GM10248 (cell line): ENCODE measurements around the gene DNAH1.

Experiments used
- CTCF ChIA-PET: fragments of 300-600 bp; sonication (Branson Sonifier 250); formaldehyde crosslinking; extraction: SDS; loops from one replicate; lab custom pipeline; 2021; ENCODE audit warnings: antibody characterized with exemption; lab: Yijun Ruan, JAX
- POLR2A ChIA-PET: fragments of 350-650 bp; sonication (Branson Sonifier 250); formaldehyde crosslinking; extraction: SDS; loops from one replicate; lab custom pipeline; 2020; ENCODE audit warnings: antibody characterized with exemption; lab: Yijun Ruan, JAX
- DNase-seq: peaks from one replicate; pipeline ENCODE4 v3.0.0; 2012; ENCODE audit errors: extremely low spot score
- CTCF ChIP-seq: IDR thresholded peaks from 2 replicates; pipeline ENCODE4 v1.5.1; 2012; ENCODE audit warnings: mild to moderate bottlenecking, low read depth; ENCODE audit errors: extremely low read depth, missing control alignments, control extremely low read depth

Gene DNAH1

GRCh38 chr3:52324676-52325075, 8.6 kb downstream of the DNAH1 start:
- CTCF ChIA-PET, result interaction anchor here (0.6 to 1.1 kb wide), 3 partner anchors 16 to 122 kb away, joined by 3 to 5 read pairs (median 4); no protein-coding TSS in a partner anchor
- DNase-seq, result no peak
- no peak for TF ChIP-seq CTCF
- POLR2A ChIA-PET, result no interaction called here

GRCh38 chr3:52325686-52326085, 9.6 kb downstream of the DNAH1 start:
- no peak for TF ChIP-seq CTCF
- DNase-seq, result no peak
- ChIA-PET POLR2A (no interaction called here), CTCF (interaction anchor here (1.1 to 7.2 kb wide), 2 partner anchors 14 to 121 kb away, joined by 3 to 48 read pairs; no protein-coding TSS in a partner anchor)

- TF ChIP-seq CTCF, result no peak
- ChIA-PET CTCF (interaction anchor here (1.6 to 7.2 kb wide), 3 partner anchors 12 to 95 kb away, joined by 4 to 48 read pairs (median 5); no protein-coding TSS in a partner anchor), POLR2A (no interaction called here)
- no peak for DNase-seq
Measured at GRCh38 chr3:52326976-52327375, 10.9 kb downstream of the DNAH1 start.

GRCh38 chr3:52327486-52328290, 11.6 kb downstream of the DNAH1 start:
- DNase-seq, result no peak
- TF ChIP-seq CTCF, result no peak
- ChIA-PET POLR2A (interaction anchor here (0.6 kb wide), 1 partner anchor 11 kb away, joined by 3 read pairs; no protein-coding TSS in a partner anchor), CTCF (interaction anchor here (1.1 to 7.2 kb wide), 4 partner anchors 8 to 96 kb away, joined by 4 to 48 read pairs (median 5); no protein-coding TSS in a partner anchor)

- no peak for DNase-seq
- no peak for TF ChIP-seq CTCF
- ChIA-PET CTCF (interaction anchor here (1.6 to 7.2 kb wide), 3 partner anchors 11 to 97 kb away, joined by 4 to 48 read pairs (median 5); no protein-coding TSS in a partner anchor), POLR2A (no interaction called here)
Measured at GRCh38 chr3:52328536-52329080, 12.5 kb downstream of the DNAH1 start.

GRCh38 chr3:52330194-52330805, 14.2 kb downstream of the DNAH1 start:
- POLR2A ChIA-PET, result no interaction called here
- DNase-seq, result no peak
- CTCF ChIA-PET, result interaction anchor here (1.2 to 7.2 kb wide), 5 partner anchors 10 to 109 kb away, joined by 3 to 48 read pairs (median 3); no protein-coding TSS in a partner anchor
- TF ChIP-seq CTCF, result no peak
